Mucosa of rectum (tissue), 2 donors: ENCODE measurements around the gene SFXN3.

ENCODE experiments used
- H3K27ac ChIP-seq, 2 donors: one replicate each; pipeline ENCODE4 v1.7.0; 2013; ENCODE audit warnings: inconsistent platforms in 2 of 2, low read depth in 2 of 2, low read length in 2 of 2
- H3K27me3 ChIP-seq, 2 donors: one replicate each; pipeline ENCODE4 v1.7.0; 2013; ENCODE audit warnings: low read length in 2 of 2; ENCODE audit not compliant: control insufficient read depth in 2 of 2, insufficient read depth in 2 of 2
- H3K36me3 ChIP-seq, 2 donors: one replicate each; pipeline ENCODE4 v1.7.0; 2013; ENCODE audit warnings: low read length in 2 of 2; ENCODE audit not compliant: control insufficient read depth in 2 of 2, insufficient read depth in 2 of 2
- H3K4me1 ChIP-seq, 2 donors: one replicate each; pipeline ENCODE4 v1.7.0; 2013; ENCODE audit warnings: low read length in 2 of 2, mild to moderate bottlenecking in 1 of 2; ENCODE audit not compliant: control insufficient read depth in 2 of 2, insufficient read depth in 2 of 2
- H3K4me3 ChIP-seq, 2 donors: one replicate each; pipeline ENCODE4 v1.7.0; 2013; ENCODE audit warnings: low read length in 2 of 2
- H3K9ac ChIP-seq, 2 donors: one replicate each; pipeline ENCODE4 v1.7.0; 2013; ENCODE audit warnings: low read length in 2 of 2, low read depth in 1 of 2, mild to moderate bottlenecking in 1 of 2
- H3K9me3 ChIP-seq, 2 donors: one replicate each; pipeline ENCODE4 v1.7.0; 2013; ENCODE audit warnings: low read length in 2 of 2; ENCODE audit not compliant: control insufficient read depth in 2 of 2
- donor health status: healthy.
- donor health status: Normal muscosa, but diverticular disease.

Gene SFXN3

GRCh38 chr10:101065481-101066145, 34.6 kb downstream of the SFXN3 start:
- peaks cover 60 to 61% of the 10 kb centered on the region in 2 donors for H3K4me1 ChIP-seq
- H3K36me3 ChIP-seq, result no peaks in the 10 kb centered on the region
- H3K9ac ChIP-seq, result peak overlapping the region; percentile 9 to 84
- peak overlapping the region; percentile 95 to 97 for H3K27ac ChIP-seq
- peaks cover 0 to 2% of the 10 kb centered on the region in 2 donors for H3K27me3 ChIP-seq
- no peaks in the 10 kb centered on the region for H3K9me3 ChIP-seq
- peak overlapping the region; percentile 39 to 78 for H3K4me3 ChIP-seq

- Histone ChIP-seq H3K9me3 (no peaks in the 10 kb centered on the region), H3K27ac (peak overlapping the region; percentile 95 to 97), H3K9ac (peak overlapping the region; percentile 60 to 84), H3K27me3 (peaks cover 0 to 2% of the 10 kb centered on the region in 2 donors), H3K4me1 (peaks cover 59 to 62% of the 10 kb centered on the region in 2 donors), H3K4me3 (peak overlapping the region; percentile 78), H3K36me3 (no peaks in the 10 kb centered on the region)
These were observed 35.3 kb downstream of the SFXN3 start for GRCh38 chr10:101066146-101066895.

- Histone ChIP-seq H3K27me3 (peaks cover 0 to 2% of the 10 kb centered on the region in 2 donors), H3K4me1 (peaks cover 56 to 57% of the 10 kb centered on the region in 2 donors), H3K4me3 (peak overlapping the region; percentile 78), H3K9ac (peak overlapping the region; percentile 70 to 84), H3K36me3 (no peaks in the 10 kb centered on the region), H3K9me3 (no peaks in the 10 kb centered on the region), H3K27ac (peak overlapping the region; percentile 95 to 97)
These were observed 35.9 kb downstream of the SFXN3 start for GRCh38 chr10:101066896-101067355.

- Histone ChIP-seq H3K4me1 (peaks cover 50 to 52% of the 10 kb centered on the region in 2 donors), H3K9me3 (no peaks in the 10 kb centered on the region), H3K9ac (peak overlapping the region; percentile 70 to 84), H3K4me3 (peak overlapping the region; percentile 78), H3K27me3 (peaks cover under 1 to 2% of the 10 kb centered on the region in 2 donors), H3K36me3 (no peaks in the 10 kb centered on the region), H3K27ac (peak overlapping the region; percentile 95 to 97)
These were observed 36.5 kb downstream of the SFXN3 start for GRCh38 chr10:101067356-101068083.

GRCh38 chr10:101069441-101069840, 38.4 kb downstream of the SFXN3 start:
- H3K9me3 ChIP-seq, result no peaks in the 10 kb centered on the region
- H3K27me3 ChIP-seq, result peaks cover 15 to 16% of the 10 kb centered on the region in 2 donors
- no peak overlapping the region for H3K4me3 ChIP-seq
- no peak overlapping the region for H3K9ac ChIP-seq
- H3K27ac ChIP-seq, result peak overlapping the region in 1 of 2 donors; percentile 25
- peaks cover 34 to 38% of the 10 kb centered on the region in 2 donors for H3K4me1 ChIP-seq
- no peaks in the 10 kb centered on the region for H3K36me3 ChIP-seq

GRCh38 chr10:101070098-101070497, 39.1 kb downstream of the SFXN3 start:
- H3K27me3 ChIP-seq, result peaks cover 16 to 19% of the 10 kb centered on the region in 2 donors
- H3K4me3 ChIP-seq, result no peak overlapping the region
- H3K9ac ChIP-seq, result no peak overlapping the region
- peak overlapping the region; percentile 48 to 61 for H3K27ac ChIP-seq
- no peaks in the 10 kb centered on the region for H3K36me3 ChIP-seq
- no peaks in the 10 kb centered on the region for H3K9me3 ChIP-seq
- H3K4me1 ChIP-seq, result peaks cover 28 to 32% of the 10 kb centered on the region in 2 donors

GRCh38 chr10:101071267-101071884, 40.3 kb downstream of the SFXN3 start:
- H3K4me3 ChIP-seq, result no peak overlapping the region
- no peak overlapping the region for H3K9ac ChIP-seq
- H3K9me3 ChIP-seq, result no peaks in the 10 kb centered on the region
- H3K36me3 ChIP-seq, result no peaks in the 10 kb centered on the region
- peaks cover 24 to 26% of the 10 kb centered on the region in 2 donors for H3K27me3 ChIP-seq
- peaks cover 15 to 19% of the 10 kb centered on the region in 2 donors for H3K4me1 ChIP-seq
- peak overlapping the region; percentile 29 to 48 for H3K27ac ChIP-seq

GRCh38 chr10:101071885-101072433, 40.9 kb downstream of the SFXN3 start:
- H3K9ac ChIP-seq, result no peak overlapping the region
- H3K4me3 ChIP-seq, result no peak overlapping the region
- no peaks in the 10 kb centered on the region for H3K9me3 ChIP-seq
- no peak overlapping the region for H3K27ac ChIP-seq
- peaks cover 24 to 27% of the 10 kb centered on the region in 2 donors for H3K27me3 ChIP-seq
- peaks cover 13 to 17% of the 10 kb centered on the region in 2 donors for H3K4me1 ChIP-seq
- no peaks in the 10 kb centered on the region for H3K36me3 ChIP-seq

- H3K9ac ChIP-seq, result no peak overlapping the region
- H3K36me3 ChIP-seq, result no peaks in the 10 kb centered on the region
- H3K4me1 ChIP-seq, result peaks cover 7 to 17% of the 10 kb centered on the region in 2 donors
- no peaks in the 10 kb centered on the region for H3K9me3 ChIP-seq
- peaks cover 24 to 27% of the 10 kb centered on the region in 2 donors for H3K27me3 ChIP-seq
- no peak overlapping the region for H3K27ac ChIP-seq
- H3K4me3 ChIP-seq, result no peak overlapping the region
These were observed 41.9 kb downstream of the SFXN3 start for GRCh38 chr10:101072923-101073322.
